CD4-positive, CD25-positive, alpha-beta regulatory T cell (primary cell): ENCODE results near the gene VDR. TPM values are rescaled to one million over a fixed set of nuclear protein-coding genes. Genes with fewer than 3 reads are reported as not detected.

Experiments used
- ATAC-seq, 2 donors: fragments of 150-1000 bp; cut with Tn5 transposase; one replicate each; pipeline ENCODE4 v1.10.0; 2021; ENCODE audit warnings: low read depth in 2 of 2, moderate number of reproducible peaks in 2 of 2, moderate library complexity in 1 of 2
- DNase-seq, 3 donors: peaks; one replicate each; pipeline versions ENCODE4 v3.0.0 to v3.0.0-alpha.2; 2012 to 2022; ENCODE audit warnings: mixed read lengths in 1 of 3
- H3K27ac ChIP-seq: one replicate; pipeline ENCODE4 v1.7.0; 2013; ENCODE audit warnings: mild to moderate bottlenecking, low read length; ENCODE audit not compliant: insufficient read depth, poor library complexity, severe bottlenecking
- H3K27me3 ChIP-seq: one replicate; pipeline ENCODE4 v1.7.0; 2013; ENCODE audit warnings: low read length; ENCODE audit not compliant: control insufficient read depth, insufficient read depth
- H3K36me3 ChIP-seq: one replicate; pipeline ENCODE4 v1.7.0; 2013; ENCODE audit warnings: mild to moderate bottlenecking, low read length, moderate library complexity; ENCODE audit not compliant: control insufficient read depth, insufficient read depth
- H3K4me1 ChIP-seq: 2 replicates; pipeline ENCODE4 v1.7.0; 2013; ENCODE audit warnings: mild to moderate bottlenecking, low read length; ENCODE audit not compliant: insufficient read depth, control insufficient read depth, poor library complexity, severe bottlenecking
- H3K4me3 ChIP-seq: one replicate; pipeline ENCODE4 v1.7.0; 2013; ENCODE audit warnings: low read depth, mild to moderate bottlenecking, low read length, moderate library complexity
- H3K9me3 ChIP-seq, 2 experiments: 1 replicate in 1 of 2; 2 replicates in 1 of 2; pipeline ENCODE4 v1.7.0; 2013; ENCODE audit warnings: low read length in 2 of 2, mild to moderate bottlenecking in 1 of 2, moderate library complexity in 1 of 2; ENCODE audit not compliant: control insufficient read depth in 2 of 2
- H3K27ac Mint-ChIP-seq, 3 donors: one replicate each; pipeline ENCODE4 v1.8.0; 2020 to 2022; ENCODE audit warnings: mild to moderate bottlenecking in 3 of 3, mixed read lengths in 3 of 3, moderate library complexity in 2 of 3
- H3K27me3 Mint-ChIP-seq: one replicate; pipeline ENCODE4 v1.8.0; 2022; ENCODE audit warnings: mild to moderate bottlenecking, mixed read lengths
- H3K36me3 Mint-ChIP-seq: one replicate; pipeline ENCODE4 v1.8.0; 2020; ENCODE audit warnings: mixed read lengths
- H3K4me1 Mint-ChIP-seq, 4 donors: one replicate each; pipeline ENCODE4 v1.8.0; 2020 to 2022; ENCODE audit warnings: mixed read lengths in 4 of 4, mild to moderate bottlenecking in 1 of 4
- H3K4me3 Mint-ChIP-seq, 4 donors: one replicate each; pipeline ENCODE4 v1.8.0; 2020 to 2022; ENCODE audit warnings: mild to moderate bottlenecking in 4 of 4, mixed read lengths in 4 of 4, moderate library complexity in 3 of 4
- H3K9me3 Mint-ChIP-seq, 7 donors: one replicate each; pipeline ENCODE4 v1.8.0; 2020 to 2022; ENCODE audit warnings: mixed read lengths in 7 of 7, mild to moderate bottlenecking in 3 of 7, moderate library complexity in 2 of 7
- polyA plus RNA-seq, 4 donors: library from polyadenylated mRNA; unstranded; fragments of 300-500 nt; fragmentation: Illumina TruSeq; gene quantifications; one replicate each; pipeline ENCODE4 v1.2.3, GENCODE V29; 2021
- total RNA-seq: library from RNA; stranded (reverse); gene quantifications from one replicate; pipeline ENCODE4 v1.2.3, GENCODE V29; 2022

VDR gene
- total and polyA plus RNA-seq, 5 donors from 2014 or later = 1.6 to 4.5 (median 2.8) TPM

GRCh38 chr12:47920913-47921312 is 16.1 kb upstream of the VDR start:
- Histone ChIP-seq H3K9me3 (no peaks in the 10 kb centered on the region), H3K4me3 (no peak overlapping the region), H3K4me1 (no peaks in the 10 kb centered on the region), H3K27me3 (peaks cover 6% of the 10 kb centered on the region), H3K36me3 (no peaks in the 10 kb centered on the region), H3K27ac (no peak overlapping the region)
- Mint-ChIP-seq H3K4me3 (no peak overlapping the region), H3K27me3 (peaks cover 41% of the 10 kb centered on the region), H3K9me3 (peaks cover 0 to 2% (median 0%) of the 10 kb centered on the region in 7 donors), H3K4me1 (no peaks in the 10 kb centered on the region), H3K27ac (no peak overlapping the region), H3K36me3 (no peaks in the 10 kb centered on the region)
- ATAC-seq (no peak), DNase-seq (no peak)

GRCh38 chr12:47913081-47913480 is 8.3 kb upstream of the VDR start:
- H3K4me3 ChIP-seq = no peak overlapping the region
- H3K9me3 ChIP-seq = no peaks in the 10 kb centered on the region
- H3K4me1 Mint-ChIP-seq = no peaks in the 10 kb centered on the region
- H3K27me3 Mint-ChIP-seq = peaks cover 56% of the 10 kb centered on the region
- H3K4me3 Mint-ChIP-seq = no peak overlapping the region
- H3K9me3 Mint-ChIP-seq = peaks cover 0 to 5% (median 0%) of the 10 kb centered on the region in 7 donors
- no peak overlapping the region for H3K27ac Mint-ChIP-seq
- DNase-seq = no peak
- H3K27me3 ChIP-seq = peaks cover 6% of the 10 kb centered on the region
- H3K27ac ChIP-seq = no peak overlapping the region
- H3K36me3 Mint-ChIP-seq = no peaks in the 10 kb centered on the region
- H3K4me1 ChIP-seq = no peaks in the 10 kb centered on the region
- no peaks in the 10 kb centered on the region for H3K36me3 ChIP-seq
- ATAC-seq = no peak

- Histone ChIP-seq H3K27me3 (peaks cover 6% of the 10 kb centered on the region), H3K4me3 (no peak overlapping the region), H3K9me3 (no peaks in the 10 kb centered on the region), H3K27ac (no peak overlapping the region), H3K36me3 (no peaks in the 10 kb centered on the region), H3K4me1 (no peaks in the 10 kb centered on the region)
- Mint-ChIP-seq H3K4me1 (no peaks in the 10 kb centered on the region), H3K36me3 (no peaks in the 10 kb centered on the region), H3K4me3 (no peak overlapping the region), H3K9me3 (peaks cover 0 to 5% (median 0%) of the 10 kb centered on the region in 7 donors), H3K27ac (no peak overlapping the region), H3K27me3 (peaks cover 55% of the 10 kb centered on the region)
- ATAC-seq (no peak), DNase-seq (no peak)
These were observed 7.8 kb upstream of the VDR start for GRCh38 chr12:47912556-47912955.

- H3K27me3 Mint-ChIP-seq = peaks cover 53% of the 10 kb centered on the region
These were observed 6.2 kb upstream of the VDR start for GRCh38 chr12:47910981-47911380.

GRCh38 chr12:47910486-47910885 is 5.7 kb upstream of the VDR start:
- Mint-ChIP-seq H3K4me1 (peaks cover 0 to 6% (median 2%) of the 10 kb centered on the region in 4 donors), H3K9me3 (peaks cover 0 to 5% (median 0%) of the 10 kb centered on the region in 7 donors), H3K27ac (no peak overlapping the region), H3K36me3 (no peaks in the 10 kb centered on the region), H3K4me3 (no peak overlapping the region), H3K27me3 (peaks cover 50% of the 10 kb centered on the region)
- no peak for DNase-seq
- Histone ChIP-seq H3K36me3 (no peaks in the 10 kb centered on the region), H3K4me1 (peaks cover 1% of the 10 kb centered on the region), H3K9me3 (no peaks in the 10 kb centered on the region), H3K4me3 (no peak overlapping the region), H3K27ac (no peak overlapping the region), H3K27me3 (peaks cover 6% of the 10 kb centered on the region)
- ATAC-seq = no peak

More at GRCh38 chr12:47910981-47911380, 6.2 kb upstream of the VDR start:
- Histone ChIP-seq H3K4me3 (no peak overlapping the region), H3K4me1 (no peaks in the 10 kb centered on the region), H3K27ac (no peak overlapping the region), H3K36me3 (no peaks in the 10 kb centered on the region), H3K27me3 (peaks cover 6% of the 10 kb centered on the region), H3K9me3 (no peaks in the 10 kb centered on the region)
- DNase-seq (no peak), ATAC-seq (no peak)
- Mint-ChIP-seq H3K27ac (no peak overlapping the region), H3K36me3 (no peaks in the 10 kb centered on the region), H3K4me1 (peaks cover 0 to 2% (median under 1%) of the 10 kb centered on the region in 4 donors), H3K9me3 (peaks cover 0 to 5% (median 0%) of the 10 kb centered on the region in 7 donors), H3K4me3 (no peak overlapping the region)

- no peak overlapping the region for H3K4me3 ChIP-seq
- no peaks in the 10 kb centered on the region for H3K36me3 ChIP-seq
- H3K4me1 ChIP-seq = peaks cover 6% of the 10 kb centered on the region
- peaks cover 6% of the 10 kb centered on the region for H3K27me3 ChIP-seq
- DNase-seq = no peak
- ATAC-seq = no peak
- H3K27me3 Mint-ChIP-seq = peaks cover 50% of the 10 kb centered on the region
- peaks cover 0 to 5% (median 0%) of the 10 kb centered on the region in 7 donors for H3K9me3 Mint-ChIP-seq
- H3K4me1 Mint-ChIP-seq = peaks cover 0 to 7% (median 2%) of the 10 kb centered on the region in 4 donors
- no peaks in the 10 kb centered on the region for H3K36me3 Mint-ChIP-seq
- no peak overlapping the region for H3K27ac ChIP-seq
- H3K27ac Mint-ChIP-seq = peak overlapping the region in 1 of 3 donors; percentile 1
- no peaks in the 10 kb centered on the region for H3K9me3 ChIP-seq
- H3K4me3 Mint-ChIP-seq = no peak overlapping the region
These were observed 5.2 kb upstream of the VDR start for GRCh38 chr12:47909839-47910465.

GRCh38 chr12:47908738-47909137 is 3.9 kb upstream of the VDR start:
- Mint-ChIP-seq H3K4me3 (no peak overlapping the region), H3K4me1 (peaks cover 4 to 19% (median 8%) of the 10 kb centered on the region in 4 donors), H3K27me3 (peaks cover 42% of the 10 kb centered on the region), H3K9me3 (peaks cover 0 to 3% (median 0%) of the 10 kb centered on the region in 7 donors), H3K27ac (no peak overlapping the region), H3K36me3 (no peaks in the 10 kb centered on the region)
- no peak overlapping the region for H3K4me3 ChIP-seq
- H3K4me1 ChIP-seq = peaks cover 17% of the 10 kb centered on the region
- no peak for DNase-seq
- ATAC-seq = no peak
- H3K27ac ChIP-seq = no peak overlapping the region
- no peaks in the 10 kb centered on the region for H3K9me3 ChIP-seq
- H3K27me3 ChIP-seq = peaks cover 3% of the 10 kb centered on the region
- no peaks in the 10 kb centered on the region for H3K36me3 ChIP-seq

GRCh38 chr12:47907851-47908454 is 3.2 kb upstream of the VDR start:
- Histone ChIP-seq H3K36me3 (no peaks in the 10 kb centered on the region), H3K27ac (no peak overlapping the region), H3K9me3 (no peaks in the 10 kb centered on the region), H3K4me3 (no peak overlapping the region), H3K27me3 (peaks cover 3% of the 10 kb centered on the region), H3K4me1 (peaks cover 24% of the 10 kb centered on the region)
- Mint-ChIP-seq H3K36me3 (no peaks in the 10 kb centered on the region), H3K27ac (no peak overlapping the region), H3K27me3 (peaks cover 35% of the 10 kb centered on the region), H3K9me3 (peaks cover 0 to 3% (median 0%) of the 10 kb centered on the region in 7 donors), H3K4me3 (peak overlapping the region in 2 of 4 donors; percentile 16 to 86), H3K4me1 (peaks cover 4 to 27% (median 14%) of the 10 kb centered on the region in 4 donors)
- ATAC-seq (no peak), DNase-seq (no peak)
